HEK293 (cell line): Measurements from ENCODE around the gene MAB21L3.

ENCODE experiments used
- CTCF ChIP-seq: fragments of 450-650 bp; formaldehyde crosslinking; IDR thresholded peaks from 2 replicates; pipeline ENCODE4 v1.5.1; 2016; ENCODE audit warnings: missing biosample characterization, missing genetic modification characterization
- PATZ1 ChIP-seq: fragments of 450-650 bp; formaldehyde crosslinking; IDR thresholded peaks from 2 replicates; pipeline ENCODE4 v1.5.1; 2016; ENCODE audit warnings: missing biosample characterization, missing genetic modification characterization
- ZBTB44 ChIP-seq: fragments of 450-650 bp; IDR thresholded peaks from 2 replicates; pipeline ENCODE4 v1.5.1; 2018; ENCODE audit warnings: missing biosample characterization, mild to moderate bottlenecking, missing genetic modification characterization
- ZBTB48 ChIP-seq: fragments of 450-650 bp; formaldehyde crosslinking; IDR thresholded peaks from 2 replicates; pipeline ENCODE4 v1.5.1; 2016; ENCODE audit warnings: missing biosample characterization, missing genetic modification characterization
- ZNF174 ChIP-seq: fragments of 450-650 bp; formaldehyde crosslinking; IDR thresholded peaks from 2 replicates; pipeline ENCODE4 v1.5.0; 2017; ENCODE audit warnings: missing biosample characterization, mild to moderate bottlenecking, missing genetic modification characterization
- ZNF175 ChIP-seq: fragments of 450-650 bp; formaldehyde crosslinking; IDR thresholded peaks from 2 replicates; pipeline ENCODE4 v1.5.1; 2016; ENCODE audit warnings: missing biosample characterization, missing genetic modification characterization
- ZNF19 ChIP-seq: fragments of 450-650 bp; formaldehyde crosslinking; IDR thresholded peaks from 2 replicates; pipeline ENCODE4; 2016; ENCODE audit warnings: missing biosample characterization, missing genetic modification characterization, low read depth
- ZNF24 ChIP-seq: fragments of 450-650 bp; formaldehyde crosslinking; IDR thresholded peaks from 2 replicates; pipeline ENCODE4 v1.5.1; 2016; ENCODE audit warnings: missing biosample characterization, missing genetic modification characterization
- ZNF274 ChIP-seq, 2 experiments: fragments of 200-500 bp in 1 of 2; fragments of 450-650 bp in 1 of 2; sonication (Bioruptor generic) in 1 of 2; formaldehyde crosslinking in 1 of 2; IDR thresholded peaks; 2 replicates each; pipeline versions ENCODE4 v1.5.1 to v1.6.1; 2014 to 2016; ENCODE audit warnings: borderline replicate concordance in 1 of 2, inconsistent platforms in 1 of 2, low read length in 1 of 2, missing biosample characterization in 1 of 2, missing genetic modification characterization in 1 of 2
- ZNF596 ChIP-seq: fragments of 450-650 bp; IDR thresholded peaks from 2 replicates; pipeline ENCODE4 v1.5.0; 2018; ENCODE audit warnings: missing biosample characterization, mild to moderate bottlenecking, missing genetic modification characterization, moderate library complexity

- TF ChIP-seq ZNF596 (tag by site-specific recombination) (no peak), ZNF24 (no peak), PATZ1 (tag by site-specific recombination) (no peak), CTCF (no peak), ZNF174 (tag by site-specific recombination) (no peak), ZBTB48 (tag by site-specific recombination) (no peak), ZNF274 (IDR thresholded peaks at IDR 0.05; ENCODE audit: low read length) (no peak), ZNF274 (tag by site-specific recombination; IDR thresholded peaks at IDR 0.05; ENCODE audit: borderline replicate concordance) (no peak), ZNF175 (no peak), ZNF19 (tag by site-specific recombination) (no peak), ZBTB44 (tag by site-specific recombination) (no peak)
These were observed 41.9 kb downstream of the MAB21L3 start for GRCh38 chr1:116152950-116153691.
